ENCODE measurements around the gene OXTR.

OXTR gene

GRCh38 chr3:8729479-8729878, 39.9 kb downstream of the OXTR start:
- H3K4me1 ChIP-seq (ENCODE audit: control insufficient read depth, insufficient read depth, low read length): peaks cover 3% of the 10 kb centered on the region; the same call in 1 of the 2 replicates
- ChIA-PET CTCF (interaction anchor here (1.4 to 1.8 kb wide), 2 partner anchors 16 to 40 kb away, joined by 6 to 8 read pairs; partner anchors contain the start of gene OXTR), POLR2A (interaction anchor here (1.7 kb wide), 1 partner anchor 12 kb away, joined by 3 read pairs; no protein-coding TSS in a partner anchor)
- no peak overlapping the region for H3K27ac ChIP-seq (ENCODE audit: extremely low read depth, low read depth, low read length)
- TF ChIP-seq ZBTB26 (tag by site-specific recombination; optimal IDR thresholded peaks at IDR 0.05) (no peak), ZNF433 (tag by site-specific recombination; IDR thresholded peaks at IDR 0.05; ENCODE audit: low read depth) (no peak), ZNF610 (tag by site-specific recombination; IDR thresholded peaks at IDR 0.05; ENCODE audit: borderline replicate concordance) (no peak), EGR2 (tag by site-specific recombination; IDR thresholded peaks at IDR 0.05; ENCODE audit: low read depth) (no peak), ZNF560 (tag by site-specific recombination; IDR thresholded peaks at IDR 0.05; ENCODE audit: borderline replicate concordance) (no peak), PRDM1 (tag by site-specific recombination; IDR thresholded peaks at IDR 0.05) (no peak), ZNF184 (tag by site-specific recombination; IDR thresholded peaks at IDR 0.05) (no peak), ZBTB49 (tag by site-specific recombination; IDR thresholded peaks at IDR 0.05; ENCODE audit: low read depth) (no peak), ZFP41 (tag by site-specific recombination; IDR thresholded peaks at IDR 0.05; ENCODE audit: borderline replicate concordance) (no peak), ZNF624 (tag by site-specific recombination; IDR thresholded peaks at IDR 0.05) (no peak), PRDM6 (tag by site-specific recombination; IDR thresholded peaks at IDR 0.05) (no peak)
- no peaks in the 10 kb centered on the region for H3K36me3 ChIP-seq (ENCODE audit: control insufficient read depth in 2 of 2, insufficient read depth in 1 of 2, low read length in 2 of 2)
- no peaks in the 10 kb centered on the region for H3K9me3 ChIP-seq (ENCODE audit: control insufficient read depth, insufficient read depth, low read depth, low read length)
- no peak overlapping the region for H3K4me3 ChIP-seq (ENCODE audit: low read depth, low read length)

GRCh38 chr3:8727605-8728512, 41.6 kb downstream of the OXTR start:
- 0 out of 2 replicates have a peak, but pooled peaks have one; percentile 23 for TF ChIP-seq KLF1 (tag by site-specific recombination; IDR thresholded peaks at IDR 0.05)
- TF ChIP-seq ZNF239 (tag by site-specific recombination; IDR thresholded peaks at IDR 0.05): no peak
- no peaks in the 10 kb centered on the region for H3K36me3 ChIP-seq (ENCODE audit: control insufficient read depth in 2 of 2, insufficient read depth in 1 of 2, low read length in 2 of 2)
- no peak overlapping the region for H3K4me3 ChIP-seq (ENCODE audit: low read depth, low read length)
- peaks cover 3% of the 10 kb centered on the region; the same call in 1 of the 2 replicates for H3K4me1 ChIP-seq (ENCODE audit: control insufficient read depth, insufficient read depth, low read length)
- no peaks in the 10 kb centered on the region for H3K9me3 ChIP-seq (ENCODE audit: control insufficient read depth, insufficient read depth, low read depth, low read length)
- POLR2A ChIA-PET: interaction anchor here (0.7 kb wide), 1 partner anchor 84 kb away, joined by 4 read pairs; no protein-coding TSS in a partner anchor
- CTCF ChIA-PET: interaction anchor here (0.6 kb wide), 1 partner anchor 1039 kb away, joined by 3 read pairs; no protein-coding TSS in a partner anchor
- H3K27ac ChIP-seq (ENCODE audit: extremely low read depth, low read depth, low read length): no peak overlapping the region

- no peak overlapping the region for H3K27ac ChIP-seq (ENCODE audit: extremely low read depth, low read depth, low read length)
- no peak for TF ChIP-seq ZNF121 (tag by site-specific recombination; IDR thresholded peaks at IDR 0.05)
- no peak for TF ChIP-seq ZBTB11 (tag by site-specific recombination; conservative IDR thresholded peaks at IDR 0.05; ENCODE audit: low read depth)
- no peak for TF ChIP-seq ZNF426 (tag by site-specific recombination; IDR thresholded peaks at IDR 0.05)
- TF ChIP-seq ZNF561 (tag by site-specific recombination; IDR thresholded peaks at IDR 0.05; ENCODE audit: borderline replicate concordance): no peak
- H3K4me3 ChIP-seq (ENCODE audit: low read depth, low read length): no peak overlapping the region
- H3K9me3 ChIP-seq (ENCODE audit: control insufficient read depth, insufficient read depth, low read depth, low read length): no peaks in the 10 kb centered on the region
- H3K4me1 ChIP-seq (ENCODE audit: control insufficient read depth, insufficient read depth, low read length): peaks cover 3% of the 10 kb centered on the region; the same call in 1 of the 2 replicates
- H3K36me3 ChIP-seq (ENCODE audit: control insufficient read depth in 2 of 2, insufficient read depth in 1 of 2, low read length in 2 of 2): no peaks in the 10 kb centered on the region
- POLR2A ChIA-PET: no interaction called here
- CTCF ChIA-PET: interaction anchor here (1.1 kb wide), 1 partner anchor 10 kb away, joined by 5 read pairs; no protein-coding TSS in a partner anchor
Measured at GRCh38 chr3:8724108-8724752, 45.2 kb downstream of the OXTR start.
